Erythroblast (primary cell): ENCODE measurements around the gene GOLGA6L7.

ENCODE experiments used
- GATA1 ChIP-seq: IDR thresholded peaks from 2 replicates; pipeline ENCODE4 v1.6.1; 2011; ENCODE audit warnings: low read depth, mild to moderate bottlenecking, control low read depth, low read length, moderate library complexity
- POLR2A ChIP-seq: IDR thresholded peaks from 2 replicates; pipeline ENCODE4 v1.6.1; 2011; ENCODE audit warnings: mild to moderate bottlenecking, low read length

DNA sequence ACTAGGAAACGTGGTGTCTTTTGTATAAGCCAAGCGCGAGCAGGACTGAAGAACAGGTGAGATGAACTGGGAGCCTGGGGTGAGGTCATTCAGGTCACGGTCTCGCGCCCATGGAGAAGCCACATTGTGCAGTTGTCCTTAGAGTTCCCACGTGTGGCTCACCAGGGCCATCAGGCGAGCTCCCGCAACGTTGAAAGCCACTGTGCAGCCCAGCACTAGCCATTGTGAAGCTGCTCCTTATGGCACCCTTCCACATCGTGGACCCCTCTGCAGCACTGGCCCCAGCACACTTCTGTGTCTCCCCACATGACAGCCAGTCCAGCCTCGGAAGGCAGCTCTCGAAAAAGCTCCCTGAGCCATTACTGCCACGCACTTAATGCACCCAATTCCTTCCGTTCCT lies 29.8 kb upstream of the GOLGA6L7 start:
- TF ChIP-seq POLR2A (no peak), GATA1 (no peak)
